ENCODE data around the gene IL1F10.

Gene IL1F10

GRCh38 chr2:113076954-113077669 lies 9.3 kb downstream of the IL1F10 start:
- TF ChIP-seq ZC3H10 (CRISPR knock-in tag; IDR thresholded peaks at IDR 0.05) = no peak
- TF ChIP-seq PATZ1 (CRISPR knock-in tag; IDR thresholded peaks at IDR 0.05; ENCODE audit: borderline replicate concordance) = no peak
- TF ChIP-seq ZNF8 (CRISPR knock-in tag; IDR thresholded peaks at IDR 0.05) = no peak
- no peak for TF ChIP-seq OSR1 (CRISPR knock-in tag; IDR thresholded peaks at IDR 0.05)
- no peak for ATAC-seq

- no peak for TF ChIP-seq ZC3H10 (CRISPR knock-in tag; IDR thresholded peaks at IDR 0.05)
- TF ChIP-seq TCF4 (CRISPR knock-in tag; IDR thresholded peaks at IDR 0.05; ENCODE audit: borderline replicate concordance) = no peak
- no peak for TF ChIP-seq ZNF8 (CRISPR knock-in tag; IDR thresholded peaks at IDR 0.05)
- no peak for TF ChIP-seq OSR1 (CRISPR knock-in tag; IDR thresholded peaks at IDR 0.05)
- TF ChIP-seq CREB5 (CRISPR knock-in tag; IDR thresholded peaks at IDR 0.05; ENCODE audit: low read depth) = no peak
- TF ChIP-seq RARB (CRISPR knock-in tag; IDR thresholded peaks at IDR 0.05) = no peak
- no peak for TF ChIP-seq ISL1 (CRISPR knock-in tag; IDR thresholded peaks at IDR 0.05)
- TF ChIP-seq ARNTL (CRISPR knock-in tag; IDR thresholded peaks at IDR 0.05; ENCODE audit: borderline replicate concordance, low read depth) = no peak
- no peak for TF ChIP-seq PPARA (CRISPR knock-in tag; IDR thresholded peaks at IDR 0.05; ENCODE audit: borderline replicate concordance)
- TF ChIP-seq ZNF565 (CRISPR knock-in tag; conservative IDR thresholded peaks at IDR 0.05; ENCODE audit: low read depth) = no peak
- no peak for TF ChIP-seq ZFP30 (CRISPR knock-in tag; IDR thresholded peaks at IDR 0.05)
- TF ChIP-seq ZFP3 (CRISPR knock-in tag; IDR thresholded peaks at IDR 0.05) = no peak
- no peak for TF ChIP-seq PATZ1 (CRISPR knock-in tag; IDR thresholded peaks at IDR 0.05; ENCODE audit: borderline replicate concordance)
Measured at GRCh38 chr2:113077921-113078320, 10.2 kb downstream of the IL1F10 start.

GRCh38 chr2:113078350-113078839 lies 10.6 kb downstream of the IL1F10 start:
- ATAC-seq = no peak
- no peak for TF ChIP-seq POU6F1 (CRISPR knock-in tag; IDR thresholded peaks at IDR 0.05; ENCODE audit: borderline replicate concordance, low read depth)
- TF ChIP-seq ZNF565 (CRISPR knock-in tag; conservative IDR thresholded peaks at IDR 0.05; ENCODE audit: low read depth) = no peak
- TF ChIP-seq GLIS3 (CRISPR knock-in tag; IDR thresholded peaks at IDR 0.05) = no peak

More at GRCh38 chr2:113077921-113078320, 10.2 kb downstream of the IL1F10 start:
- ATAC-seq = no peak

- TF ChIP-seq SNAI2 (CRISPR knock-in tag; IDR thresholded peaks at IDR 0.05) (no peak), ARNTL (CRISPR knock-in tag; IDR thresholded peaks at IDR 0.05; ENCODE audit: borderline replicate concordance, low read depth) (no peak), CSDC2 (CRISPR knock-in tag; IDR thresholded peaks at IDR 0.05) (no peak), TOX (CRISPR knock-in tag; IDR thresholded peaks at IDR 0.05; ENCODE audit: borderline replicate concordance) (no peak), TCF4 (CRISPR knock-in tag; IDR thresholded peaks at IDR 0.05; ENCODE audit: borderline replicate concordance) (no peak), ZC3H10 (CRISPR knock-in tag; IDR thresholded peaks at IDR 0.05) (no peak), TSHZ2 (CRISPR knock-in tag; IDR thresholded peaks at IDR 0.05) (no peak), CSRNP3 (CRISPR knock-in tag; IDR thresholded peaks at IDR 0.05) (no peak), RARB (CRISPR knock-in tag; IDR thresholded peaks at IDR 0.05) (no peak), OSR1 (CRISPR knock-in tag; IDR thresholded peaks at IDR 0.05) (no peak), ZNF8 (CRISPR knock-in tag; IDR thresholded peaks at IDR 0.05) (no peak), PATZ1 (CRISPR knock-in tag; IDR thresholded peaks at IDR 0.05; ENCODE audit: borderline replicate concordance) (no peak)
- no peak for ATAC-seq
Measured at GRCh38 chr2:113079131-113079530, 11.4 kb downstream of the IL1F10 start.

Data from SK-N-SH treated with all-trans-retinoic acid at 6 μM for 48 hours (cell line).